NCI-H1436 treated with DMSO at 0.1 percent for 48 hours (cell line): ENCODE results near the gene PEX10.

ENCODE experiments used
- DNase-seq: peaks from one replicate; lab custom pipeline; 2025; lab: John Stamatoyannopoulos, UW

Gene PEX10

GRCh38 chr1:2404890-2405511 is 7.4 kb downstream of the PEX10 start:
- no peak for DNase-seq

GRCh38 chr1:2404142-2404889 is 8.0 kb downstream of the PEX10 start:
- DNase-seq: no peak

- DNase-seq: no peak
These were observed 9.1 kb downstream of the PEX10 start for GRCh38 chr1:2403273-2403672.

GRCh38 chr1:2402420-2402819 is 9.9 kb downstream of the PEX10 start:
- DNase-seq: no peak

- no peak for DNase-seq
These were observed 11.3 kb downstream of the PEX10 start for GRCh38 chr1:2400950-2401649.

GRCh38 chr1:2400576-2400909 is 11.8 kb downstream of the PEX10 start:
- no peak for DNase-seq

- no peak for DNase-seq
These were observed 12.3 kb downstream of the PEX10 start for GRCh38 chr1:2399890-2400575.

- DNase-seq: no peak
These were observed 13.5 kb downstream of the PEX10 start for GRCh38 chr1:2398871-2399270.

GRCh38 chr1:2397007-2397679 is 15.2 kb downstream of the PEX10 start:
- DNase-seq: no peak

- no peak for DNase-seq
These were observed 15.9 kb downstream of the PEX10 start for GRCh38 chr1:2396476-2396875.

- no peak for DNase-seq
These were observed 16.3 kb downstream of the PEX10 start for GRCh38 chr1:2396059-2396458.

- no peak for DNase-seq
These were observed 17.1 kb downstream of the PEX10 start for GRCh38 chr1:2395245-2395644.

- no peak for DNase-seq
These were observed 17.6 kb downstream of the PEX10 start for GRCh38 chr1:2394761-2395160.

GRCh38 chr1:2394220-2394619 is 18.1 kb downstream of the PEX10 start:
- no peak for DNase-seq

GRCh38 chr1:2393471-2393877 is 18.9 kb downstream of the PEX10 start:
- no peak for DNase-seq

GRCh38 chr1:2392686-2393085 is 19.7 kb downstream of the PEX10 start:
- DNase-seq: no peak

GRCh38 chr1:2391931-2392509 is 20.3 kb downstream of the PEX10 start:
- DNase-seq: no peak

GRCh38 chr1:2391041-2391930 is 21.1 kb downstream of the PEX10 start, which contains the start of the genes MORN1 and RER1:
Gene MORN1 (minus strand): TSS chr1:2391554. CDS start chr1:2391533, 21 bp downstream.
Gene RER1 (plus strand): TSS chr1:2391841. CDS start chr1:2395791, 3,950 bp downstream.
- DNase-seq: peak; percentile 90

- DNase-seq: no peak
These were observed 22.7 kb downstream of the PEX10 start for GRCh38 chr1:2389644-2390043.
